Activated CD8-positive, alpha-beta memory T cell treated with anti-CD3 and anti-CD28 coated beads for 36 hours (primary cell): ENCODE data around the gene ZBTB39. TPM values are rescaled to one million over a fixed set of nuclear protein-coding genes. Genes with fewer than 3 reads are reported as not detected.
"Not testable (repeated sequence)": the region's sequence is repeated elsewhere in the genome, so short reads cannot be mapped to it uniquely, and the experiment has no call there.

ENCODE experiments used
- CTCF ChIA-PET: fragments of 350-600 bp; sonication (Branson Sonifier 250); formaldehyde crosslinking; loops from one replicate; lab custom pipeline; 2021; ENCODE audit warnings: antibody characterized with exemption; lab: Charles Lee
- POLR2A ChIA-PET: fragments of 350-600 bp; sonication (Branson Sonifier 250); formaldehyde crosslinking; loops from one replicate; lab custom pipeline; 2021; ENCODE audit warnings: antibody characterized with exemption; lab: Charles Lee
- total RNA-seq, 2 experiments: library from RNA; stranded (reverse); gene quantifications; one replicate each; pipeline ENCODE4 v1.2.3, GENCODE V29; 2021

Gene ZBTB39
- total RNA-seq, 2 experiments from 2014 or later = 8.2 to 8.7 TPM

- ChIA-PET POLR2A (no interaction called here), CTCF (interaction anchor here (0.5 to 1.3 kb wide), 3 partner anchors 9 to 143 kb away, joined by 3 to 4 read pairs (median 3); no protein-coding TSS in a partner anchor)
These were observed 32.9 kb upstream of the ZBTB39 start for GRCh38 chr12:57039016-57039798.

GRCh38 chr12:57037264-57037663, 30.9 kb upstream of the ZBTB39 start:
- ChIA-PET CTCF (interaction anchor here (0.9 kb wide), 1 partner anchor 146 kb away, joined by 3 read pairs; no protein-coding TSS in a partner anchor), POLR2A (no interaction called here)

- CTCF ChIA-PET = interaction anchor here (0.8 kb wide), 1 partner anchor 27 kb away, joined by 3 read pairs; no protein-coding TSS in a partner anchor
- POLR2A ChIA-PET = no interaction called here
These were observed 27.1 kb upstream of the ZBTB39 start for GRCh38 chr12:57033431-57033830.

- CTCF ChIA-PET = interaction anchor here (0.9 to 1.9 kb wide), 5 partner anchors 11 to 278 kb away, joined by 3 to 5 read pairs (median 3); partner anchors contain the start of gene NEMP1
- POLR2A ChIA-PET = interaction anchor here (0.6 to 0.7 kb wide), 2 partner anchors 31 to 80 kb away, joined by 3 to 5 read pairs; partner anchors contain the start of gene STAT6
These were observed 25.4 kb upstream of the ZBTB39 start for GRCh38 chr12:57031789-57032188.

GRCh38 chr12:57031138-57031725, 24.9 kb upstream of the ZBTB39 start:
- POLR2A ChIA-PET = interaction anchor here (0.6 kb wide), 1 partner anchor 32 kb away, joined by 3 read pairs; no protein-coding TSS in a partner anchor

GRCh38 chr12:57029457-57029856, 23.1 kb upstream of the ZBTB39 start:
- ChIA-PET CTCF (interaction anchor here (0.9 to 1.3 kb wide), 2 partner anchors 12 to 82 kb away, joined by 3 read pairs; partner anchors contain the start of gene STAT6), POLR2A (no interaction called here)

More at GRCh38 chr12:57031138-57031725, 24.9 kb upstream of the ZBTB39 start:
- CTCF ChIA-PET = interaction anchor here (0.6 to 1.9 kb wide), 6 partner anchors 10 to 277 kb away, joined by 3 to 5 read pairs (median 3); partner anchors contain the start of gene NEMP1

GRCh38 chr12:57027805-57028153, 21.4 kb upstream of the ZBTB39 start:
- ChIA-PET POLR2A (no interaction called here), CTCF (interaction anchor here (0.9 to 1.8 kb wide), 4 partner anchors 16 to 97 kb away, joined by 3 to 6 read pairs (median 3); partner anchors contain the start of gene ZBTB39)

- ChIA-PET CTCF (interaction anchor here (0.9 to 1.8 kb wide), 4 partner anchors 16 to 97 kb away, joined by 3 to 6 read pairs (median 3); partner anchors contain the start of gene ZBTB39), POLR2A (no interaction called here)
These were observed 20.9 kb upstream of the ZBTB39 start for GRCh38 chr12:57027011-57027804.

- ChIA-PET CTCF (interaction anchor here (1.5 kb wide), 1 partner anchor 9 kb away, joined by 6 read pairs; the partner anchor contains the start of gene TAC3), POLR2A (no interaction called here)
These were observed 18.9 kb upstream of the ZBTB39 start for GRCh38 chr12:57025196-57025595.

- POLR2A ChIA-PET = not testable (repeated sequence)
- CTCF ChIA-PET = interaction anchor here (1.2 kb wide), 1 partner anchor 154 kb away, joined by 3 read pairs; no protein-coding TSS in a partner anchor
These were observed 16.0 kb upstream of the ZBTB39 start for GRCh38 chr12:57022324-57022723.

GRCh38 chr12:57019983-57020719, 13.8 kb upstream of the ZBTB39 start:
- POLR2A ChIA-PET = no interaction called here
- CTCF ChIA-PET = interaction anchor here (1.6 kb wide), 1 partner anchor 11 kb away, joined by 3 read pairs; no protein-coding TSS in a partner anchor

GRCh38 chr12:57018906-57019305, 12.6 kb upstream of the ZBTB39 start:
- POLR2A ChIA-PET = interaction anchor here (1.0 kb wide), 1 partner anchor 59 kb away, joined by 3 read pairs; no protein-coding TSS in a partner anchor

GRCh38 chr12:57018353-57018752, 12.0 kb upstream of the ZBTB39 start:
- CTCF ChIA-PET = interaction anchor here (0.8 to 2.2 kb wide), 2 partner anchors 17 to 261 kb away, joined by 3 to 8 read pairs; no protein-coding TSS in a partner anchor
- POLR2A ChIA-PET = interaction anchor here (1.0 kb wide), 1 partner anchor 60 kb away, joined by 3 read pairs; no protein-coding TSS in a partner anchor

More at GRCh38 chr12:57018906-57019305, 12.6 kb upstream of the ZBTB39 start:
- CTCF ChIA-PET = interaction anchor here (0.6 to 2.2 kb wide), 3 partner anchors 17 to 262 kb away, joined by 3 to 8 read pairs (median 4); no protein-coding TSS in a partner anchor

GRCh38 chr12:57016348-57016747, 10.0 kb upstream of the ZBTB39 start, which contains the start of gene TAC3:
TSS of gene TAC3 (minus strand) at chr12:57016529. CDS start at chr12:57015797, 732 bp downstream.
- POLR2A ChIA-PET = no interaction called here
- CTCF ChIA-PET = interaction anchor here (0.8 to 1.9 kb wide), 2 partner anchors 9 to 96 kb away, joined by 4 to 6 read pairs; no protein-coding TSS in a partner anchor

- POLR2A ChIA-PET = interaction anchor here (0.6 kb wide), 1 partner anchor 99 kb away, joined by 5 read pairs; no protein-coding TSS in a partner anchor
- CTCF ChIA-PET = interaction anchor here (1.6 kb wide), 1 partner anchor 99 kb away, joined by 4 read pairs; no protein-coding TSS in a partner anchor
These were observed 6.5 kb upstream of the ZBTB39 start for GRCh38 chr12:57012600-57013465.
